Fibroblast of lung (primary cell): ENCODE results near the gene ERMP1.

ENCODE experiments used
- EZH2 ChIP-seq: IDR thresholded peaks from 2 replicates; pipeline ENCODE4 v1.5.1; 2012; ENCODE audit warnings: low read length, control low read depth, mild to moderate bottlenecking; ENCODE audit errors: missing control alignments
- TF ChIP-seq, protein P1 (sequence below), 2 donors: IDR thresholded peaks in 1 of 2; conservative IDR thresholded peaks in 1 of 2; 1 replicate in 1 of 2; 2 replicates in 1 of 2; pipeline ENCODE4 v1.5.1; 2011 to 2012; ENCODE audit warnings: low read length in 2 of 2, control low read depth in 1 of 2, inconsistent platforms in 1 of 2, low read depth in 1 of 2, mild to moderate bottlenecking in 1 of 2

DNA sequence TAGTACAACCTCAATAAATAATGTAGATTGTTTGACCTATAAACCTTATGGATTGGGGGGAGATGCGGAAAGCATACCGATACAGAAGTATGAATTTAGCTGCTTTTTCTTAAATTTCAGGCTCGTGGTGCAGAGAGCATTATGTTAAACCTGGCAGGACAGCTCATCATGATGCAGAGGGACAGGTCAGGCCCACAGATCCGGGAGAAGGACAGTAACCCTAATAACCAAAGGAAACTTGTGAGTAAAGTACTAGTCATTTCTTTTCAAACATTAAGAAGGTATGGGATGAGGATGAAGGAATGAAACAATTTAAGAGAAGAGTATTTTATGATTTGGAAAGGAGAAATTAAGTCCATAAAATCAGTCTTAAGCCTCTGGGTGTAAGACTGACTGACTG lies 70.5 kb downstream of the ERMP1 start:
- TF ChIP-seq, protein P1, sequence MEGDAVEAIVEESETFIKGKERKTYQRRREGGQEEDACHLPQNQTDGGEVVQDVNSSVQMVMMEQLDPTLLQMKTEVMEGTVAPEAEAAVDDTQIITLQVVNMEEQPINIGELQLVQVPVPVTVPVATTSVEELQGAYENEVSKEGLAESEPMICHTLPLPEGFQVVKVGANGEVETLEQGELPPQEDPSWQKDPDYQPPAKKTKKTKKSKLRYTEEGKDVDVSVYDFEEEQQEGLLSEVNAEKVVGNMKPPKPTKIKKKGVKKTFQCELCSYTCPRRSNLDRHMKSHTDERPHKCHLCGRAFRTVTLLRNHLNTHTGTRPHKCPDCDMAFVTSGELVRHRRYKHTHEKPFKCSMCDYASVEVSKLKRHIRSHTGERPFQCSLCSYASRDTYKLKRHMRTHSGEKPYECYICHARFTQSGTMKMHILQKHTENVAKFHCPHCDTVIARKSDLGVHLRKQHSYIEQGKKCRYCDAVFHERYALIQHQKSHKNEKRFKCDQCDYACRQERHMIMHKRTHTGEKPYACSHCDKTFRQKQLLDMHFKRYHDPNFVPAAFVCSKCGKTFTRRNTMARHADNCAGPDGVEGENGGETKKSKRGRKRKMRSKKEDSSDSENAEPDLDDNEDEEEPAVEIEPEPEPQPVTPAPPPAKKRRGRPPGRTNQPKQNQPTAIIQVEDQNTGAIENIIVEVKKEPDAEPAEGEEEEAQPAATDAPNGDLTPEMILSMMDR (conservative IDR thresholded peaks at IDR 0.05 in 1 of 2, IDR thresholded peaks at IDR 0.05 in 1 of 2; ENCODE audit: low read depth in 1 of 2, low read length in 2 of 2) = no peak
- no peak for TF ChIP-seq EZH2
